GM19324 (cell line): Measurements from ENCODE around the gene PHTF2.
"Not testable (repeated sequence)": the region's sequence is repeated elsewhere in the genome, so short reads cannot be mapped to it uniquely, and the experiment has no call there.

Experiments used
- ATAC-seq: cut with Tn5 transposase; IDR thresholded peaks from one replicate; pipeline ENCODE4 v1.9.1; 2021; ENCODE audit warnings: mild to moderate bottlenecking, moderate library complexity; ENCODE audit not compliant: unreplicated experiment, low FRiP score

PHTF2 gene

GRCh38 chr7:77798394-77799077 is at the start of gene PHTF2, which contains the start of gene TMEM60:
PHTF2 (plus strand) TSS chr7:77798773.
TMEM60 (minus strand) TSS chr7:77798434; CDS start chr7:77794373, 4,061 bp downstream.
- peak; percentile 96 for ATAC-seq

DNA sequence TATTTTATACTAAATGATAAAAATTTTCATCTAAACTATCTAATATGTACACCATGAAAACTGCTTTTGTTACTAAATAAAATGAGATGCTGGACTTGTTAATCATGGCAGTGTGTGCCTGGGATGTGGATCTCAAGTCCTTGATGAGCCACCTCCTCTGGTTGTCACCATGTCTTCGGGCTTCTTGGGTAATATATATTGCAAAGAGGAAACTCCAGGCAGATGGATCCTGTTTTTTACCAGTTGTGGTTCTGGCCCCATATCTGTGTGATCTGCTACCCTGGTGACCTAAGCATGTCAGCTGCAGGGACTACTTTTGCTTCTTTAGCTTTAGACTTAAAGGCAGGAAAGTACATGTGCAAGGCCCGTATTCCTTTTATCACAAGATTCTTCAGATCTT is 46.6 kb upstream of the PHTF2 start:
- no peak for ATAC-seq

- ATAC-seq = no peak
Observed at GRCh38 chr7:77753173-77753572, 45.4 kb upstream of the PHTF2 start.

DNA sequence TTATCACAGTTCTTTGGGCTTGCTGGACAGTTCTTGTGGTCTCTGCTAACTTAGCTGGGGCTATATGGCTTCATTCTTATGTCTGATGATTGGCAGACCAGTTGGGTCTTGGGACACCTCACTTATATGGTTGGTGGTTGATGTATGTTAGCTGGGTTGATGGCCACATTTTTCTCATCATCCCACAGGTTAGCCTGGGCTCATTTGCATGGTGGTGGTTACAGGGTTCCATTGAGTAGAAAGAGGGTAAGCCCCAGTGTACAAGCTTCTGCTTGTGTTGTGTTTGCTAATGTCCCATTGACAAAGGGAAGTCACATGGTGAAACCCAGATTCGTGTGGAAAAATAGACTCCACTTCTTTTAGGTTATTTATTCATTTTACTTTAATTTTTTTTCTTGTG is 41.0 kb upstream of the PHTF2 start:
- ATAC-seq = peak; percentile 81

- no peak for ATAC-seq
Observed at GRCh38 chr7:77759294-77759889, 39.2 kb upstream of the PHTF2 start.

DNA sequence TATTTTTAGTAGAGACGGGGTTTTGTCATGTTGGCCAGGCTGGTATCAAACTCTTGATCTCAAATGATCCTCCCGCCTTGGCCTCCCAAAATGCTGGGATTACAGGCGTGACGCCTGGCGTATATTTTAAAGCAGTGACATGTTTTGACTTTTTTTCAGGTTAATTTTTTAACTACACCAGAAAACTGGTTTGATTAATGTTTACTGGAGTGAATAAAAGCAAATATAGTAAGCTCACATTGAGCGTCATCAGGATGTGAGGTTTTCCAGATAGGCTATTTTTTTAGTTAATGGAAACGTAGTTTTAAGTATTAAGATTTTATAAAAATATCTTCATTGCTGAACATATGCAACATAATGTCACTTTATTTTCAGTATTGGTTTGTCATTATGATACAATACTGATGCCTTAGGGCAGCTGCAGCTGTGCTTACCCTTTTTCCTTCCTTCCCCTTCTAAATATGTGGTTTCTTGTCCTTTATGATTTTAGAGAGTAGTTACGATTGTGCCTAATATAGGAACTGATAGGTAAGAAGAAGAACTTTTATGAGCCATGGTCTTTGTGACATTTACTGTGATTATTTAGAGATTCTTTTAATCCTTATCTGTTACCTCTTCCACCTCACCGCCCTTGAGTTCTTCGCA is 37.6 kb upstream of the PHTF2 start:
- ATAC-seq = no peak

- ATAC-seq = no peak
Observed at GRCh38 chr7:77765481-77765880, 33.1 kb upstream of the PHTF2 start.

DNA sequence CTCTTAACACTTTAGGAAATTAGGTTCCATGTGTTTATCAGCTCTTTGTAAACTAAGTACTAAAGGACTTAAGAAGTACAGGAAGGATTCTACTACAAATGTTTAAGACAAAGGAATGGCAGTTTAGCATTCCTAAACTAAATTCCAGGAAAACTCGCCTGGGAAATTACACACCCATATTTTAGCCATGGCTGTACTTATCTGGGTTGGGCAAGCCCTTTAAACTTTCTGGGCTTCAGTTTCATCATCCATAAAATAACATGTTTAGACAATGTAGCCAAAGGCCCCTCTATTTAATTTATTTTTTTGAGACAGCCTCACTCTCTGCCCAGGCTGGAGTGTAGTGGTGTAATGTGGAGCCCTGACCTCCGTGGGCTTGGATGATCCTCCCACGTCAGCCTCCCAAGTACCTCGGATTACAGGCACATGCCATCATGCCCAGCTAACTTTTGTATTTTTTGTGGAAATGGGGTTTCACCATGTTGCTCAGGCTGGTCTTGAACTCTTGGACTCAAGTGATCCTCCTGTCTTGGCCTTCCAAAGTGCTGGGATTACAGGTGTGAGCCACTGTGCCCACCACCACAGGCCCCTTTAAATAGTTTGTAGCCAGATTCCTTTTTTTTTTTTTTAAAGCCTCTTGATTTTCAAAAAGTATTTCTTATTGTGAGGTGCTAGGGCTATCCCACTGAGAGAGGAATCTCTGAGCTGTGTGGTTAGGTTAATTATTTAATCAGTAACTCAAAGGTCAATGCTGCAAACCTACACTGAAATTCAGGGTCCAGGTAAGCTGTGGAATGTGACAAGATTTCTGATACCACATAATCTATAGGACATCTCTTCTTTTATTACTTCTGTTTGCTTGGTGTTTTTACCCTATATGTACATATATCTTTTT is 32.4 kb upstream of the PHTF2 start:
- ATAC-seq = no peak

GRCh38 chr7:77766801-77767605 is 31.6 kb upstream of the PHTF2 start:
- ATAC-seq = no peak

DNA sequence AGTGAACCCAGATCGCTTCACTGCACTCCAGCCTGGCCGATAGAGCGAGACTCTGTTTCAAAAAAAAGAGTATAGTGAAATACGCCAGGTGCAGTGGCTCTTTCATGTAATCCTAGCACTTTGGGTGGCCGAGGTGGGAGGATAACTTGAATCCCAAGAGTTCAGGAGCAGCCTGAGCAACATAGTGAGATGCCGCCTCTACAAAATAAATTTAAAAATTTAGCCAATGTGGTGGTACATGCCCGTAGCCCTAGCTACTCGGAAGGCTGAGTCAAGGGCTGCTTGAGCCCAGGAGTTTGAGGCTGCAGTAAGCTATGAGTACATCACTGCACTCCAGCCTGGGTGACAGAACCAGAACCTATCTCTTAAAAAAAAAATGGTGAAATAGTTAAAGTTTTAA is 28.3 kb upstream of the PHTF2 start:
- ATAC-seq = no peak

GRCh38 chr7:77771901-77772300 is 26.7 kb upstream of the PHTF2 start:
- ATAC-seq = no peak

DNA sequence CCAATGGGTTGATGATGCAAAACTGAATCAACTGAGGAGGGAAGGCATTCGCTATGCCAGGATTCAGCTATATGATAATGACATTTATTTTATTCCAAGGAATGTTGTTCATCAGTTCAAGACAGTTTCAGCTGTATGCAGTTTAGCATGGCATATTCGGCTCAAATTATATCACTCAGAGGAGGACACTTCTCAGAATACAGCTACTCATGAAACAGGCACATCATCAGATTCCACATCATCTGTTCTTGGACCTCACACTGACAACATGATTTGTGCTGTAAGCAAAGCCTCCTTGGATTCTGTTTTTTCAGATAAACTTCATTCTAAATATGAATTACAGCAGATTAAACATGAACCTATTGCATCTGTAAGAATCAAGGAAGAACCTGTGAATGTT is 20.0 kb upstream of the PHTF2 start:
- ATAC-seq = no peak

DNA sequence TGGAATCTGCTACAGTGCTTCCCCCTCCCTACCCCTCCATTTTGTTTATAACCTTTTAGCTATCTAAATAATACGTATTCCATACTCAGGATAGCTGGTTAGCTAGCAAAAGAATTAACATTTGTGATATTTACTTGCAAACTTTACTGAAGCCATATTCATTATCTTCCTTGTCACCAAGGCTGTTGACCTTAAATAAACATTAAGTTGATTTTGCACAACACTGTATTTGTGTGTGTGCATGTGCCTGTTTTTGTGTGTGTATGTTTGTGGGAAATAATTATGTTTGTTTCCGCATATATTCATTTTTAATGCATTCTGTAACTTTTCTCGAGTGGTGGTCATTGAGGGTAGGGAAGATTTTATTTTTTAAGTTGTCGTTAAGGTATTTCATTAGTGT is 16.2 kb upstream of the PHTF2 start:
- no peak for ATAC-seq

- ATAC-seq = no peak
Observed at GRCh38 chr7:77783111-77783510, 15.5 kb upstream of the PHTF2 start.

DNA sequence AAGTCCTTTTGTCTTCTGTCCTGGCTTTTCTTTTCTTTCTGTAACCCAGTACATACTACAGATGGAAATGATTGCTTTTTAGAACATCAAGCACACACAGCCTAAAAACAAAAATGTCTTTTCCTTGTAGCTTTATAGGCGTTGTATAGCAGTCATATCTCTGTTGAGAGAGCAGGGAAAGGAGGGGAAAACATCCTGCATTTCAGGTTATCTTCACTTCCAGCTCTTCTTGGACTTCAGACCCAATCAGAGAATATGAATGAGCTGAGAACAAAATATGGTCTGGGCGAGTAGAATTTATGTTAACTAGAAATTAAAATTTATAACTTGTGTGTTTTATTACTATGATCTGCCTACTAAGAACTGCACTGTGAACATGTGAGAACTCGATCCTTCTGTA is 15.0 kb upstream of the PHTF2 start:
- no peak for ATAC-seq

DNA sequence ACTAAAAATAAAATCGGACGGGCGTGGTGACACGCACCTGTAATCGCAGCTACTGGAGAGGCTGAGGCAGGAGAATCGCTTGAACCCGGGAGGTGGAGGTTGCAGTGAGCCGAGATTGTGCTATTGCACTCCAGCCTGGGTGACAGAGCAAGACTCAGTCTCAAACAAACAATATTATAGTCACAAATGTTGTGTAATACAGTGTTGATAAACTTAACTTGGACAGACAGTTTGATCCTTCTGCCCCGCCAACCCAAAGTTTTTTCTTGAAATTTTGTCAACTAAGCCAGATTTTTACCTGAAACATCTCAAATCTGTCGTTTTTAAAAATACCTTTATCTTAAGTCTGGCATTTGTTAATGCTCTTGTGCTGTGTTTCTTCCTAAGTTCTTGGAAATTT is 14.1 kb upstream of the PHTF2 start:
- ATAC-seq = not testable (repeated sequence)

DNA sequence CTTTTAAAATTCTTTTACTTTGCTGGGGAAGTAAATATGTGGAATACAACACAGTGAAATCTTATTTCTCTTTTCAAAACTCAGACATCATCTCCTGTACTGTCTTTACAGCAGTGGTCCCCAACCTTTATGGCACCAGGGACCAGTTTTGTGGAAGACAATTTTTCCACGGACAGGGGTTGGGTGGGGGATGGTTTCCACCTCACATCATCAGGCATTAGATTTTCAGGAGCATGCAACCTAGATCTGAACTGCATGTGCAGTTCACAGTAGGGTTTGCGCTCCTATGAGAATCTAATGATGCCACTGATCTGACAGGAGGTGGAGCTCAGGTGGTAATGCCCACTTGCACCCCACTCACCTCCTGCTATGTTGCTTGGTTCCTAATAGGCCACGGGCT is 12.6 kb upstream of the PHTF2 start:
- no peak for ATAC-seq

- ATAC-seq = no peak
Observed at GRCh38 chr7:77786741-77787140, 11.8 kb upstream of the PHTF2 start.

DNA sequence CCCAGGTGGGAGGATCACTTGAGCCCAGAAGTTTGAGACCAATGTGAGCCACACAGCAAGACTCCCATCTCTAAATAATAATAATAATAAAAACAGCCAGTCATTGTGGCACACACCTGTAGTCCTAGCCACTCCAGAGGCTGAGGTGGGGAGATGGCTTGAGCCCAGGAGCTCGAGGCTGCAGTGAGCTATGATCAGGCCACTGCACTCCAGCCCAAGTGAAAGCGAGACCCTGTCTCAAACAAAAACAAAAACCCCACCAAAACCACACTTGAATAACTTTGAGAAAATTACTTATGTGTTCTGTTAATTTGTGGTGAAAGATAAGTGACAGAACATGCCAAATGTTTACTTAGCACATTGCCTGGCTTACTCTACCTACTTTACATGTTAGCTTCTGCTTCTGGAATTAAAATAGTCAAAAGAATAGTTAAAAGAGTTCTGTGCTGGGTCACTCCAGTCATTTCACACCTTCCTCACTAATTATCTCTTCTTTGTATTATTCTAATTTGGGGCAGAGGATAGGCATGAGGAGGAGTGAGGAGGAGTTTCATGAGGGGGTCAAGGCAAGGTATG is 10.2 kb upstream of the PHTF2 start:
- ATAC-seq = no peak

DNA sequence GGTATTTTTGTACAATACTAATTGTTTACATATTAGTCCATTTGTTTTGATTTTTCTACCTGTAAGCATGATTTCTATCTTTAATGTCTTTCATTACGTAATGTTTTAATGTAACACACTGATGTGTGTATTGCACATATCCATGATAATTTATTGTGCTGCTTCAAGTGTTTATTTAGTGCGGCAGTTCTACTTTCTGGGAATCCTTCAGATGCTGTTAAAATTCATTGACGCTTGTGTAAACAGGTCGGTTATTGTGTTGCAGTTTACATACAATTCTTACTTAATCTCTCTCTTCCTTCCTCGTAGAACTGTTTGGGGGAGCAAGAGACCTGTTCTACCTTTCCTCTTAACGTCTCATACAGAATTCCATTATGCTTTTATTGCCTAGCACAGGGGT is 7.2 kb upstream of the PHTF2 start:
- no peak for ATAC-seq
